GM18507 (cell line): ENCODE data around the gene NDC1.
"Not testable (repeated sequence)": the region's sequence is repeated elsewhere in the genome, so short reads cannot be mapped to it uniquely, and the experiment has no call there.

Experiments used
- DNase-seq: peaks from one replicate; pipeline ENCODE4 v3.0.0; 2011; ENCODE audit warnings: low read depth; ENCODE audit not compliant: insufficient read length; ENCODE audit errors: extremely low spot score
- FAIRE-seq: peaks from 2 replicates; lab custom pipeline; 2011; peaks lifted over from hg19 to GRCh38; lab: Jason Lieb, UNC

NDC1 gene

GRCh38 chr1:53771648-53772047, 66.4 kb downstream of the NDC1 start:
- FAIRE-seq (no peak), DNase-seq (no peak)

GRCh38 chr1:53769780-53770179, 68.3 kb downstream of the NDC1 start:
- DNase-seq (no peak), FAIRE-seq (no peak)

GRCh38 chr1:53769184-53769583, 68.9 kb downstream of the NDC1 start:
- no peak for FAIRE-seq
- no peak for DNase-seq

- FAIRE-seq: no peak
- DNase-seq: no peak
Observed at GRCh38 chr1:53766831-53767405, 71.2 kb downstream of the NDC1 start.

GRCh38 chr1:53766194-53766742, 71.8 kb downstream of the NDC1 start:
- FAIRE-seq (peak; percentile 66), DNase-seq (no peak)

GRCh38 chr1:53765657-53766056, 72.4 kb downstream of the NDC1 start:
- peak; percentile 41 for FAIRE-seq
- no peak for DNase-seq

- no peak for FAIRE-seq
Observed at GRCh38 chr1:53763911-53764310, 74.2 kb downstream of the NDC1 start.

GRCh38 chr1:53763461-53763860, 74.6 kb downstream of the NDC1 start:
- no peak for DNase-seq
- no peak for FAIRE-seq

More at GRCh38 chr1:53763911-53764310, 74.2 kb downstream of the NDC1 start:
- DNase-seq: no peak

- DNase-seq, FAIRE-seq: not testable (repeated sequence)
Observed at GRCh38 chr1:53760497-53760896, 77.6 kb downstream of the NDC1 start.

GRCh38 chr1:53755874-53756273, 82.2 kb downstream of the NDC1 start:
- FAIRE-seq: no peak
- no peak for DNase-seq

GRCh38 chr1:53754484-53755312, 83.4 kb downstream of the NDC1 start:
- FAIRE-seq: peak; percentile 60
- DNase-seq: no peak

- no peak for FAIRE-seq
- DNase-seq: no peak
Observed at GRCh38 chr1:53752281-53752680, 85.8 kb downstream of the NDC1 start.

GRCh38 chr1:53747841-53748240, 90.3 kb downstream of the NDC1 start:
- no peak for FAIRE-seq
- no peak for DNase-seq

GRCh38 chr1:53740621-53741105, 97.4 kb downstream of the NDC1 start:
- FAIRE-seq: no peak
- DNase-seq: no peak

GRCh38 chr1:53739109-53739681, 98.9 kb downstream of the NDC1 start, which contains the start of gene GLIS1:
GLIS1 (minus strand) TSS chr1:53739164; CDS start chr1:53738064, 1,100 bp downstream.
- FAIRE-seq (no peak), DNase-seq (peak; percentile 91)

- no peak for FAIRE-seq
- DNase-seq: no peak
Observed at GRCh38 chr1:53738205-53739108, 99.6 kb downstream of the NDC1 start.

- FAIRE-seq (no peak), DNase-seq (no peak)
Observed at GRCh38 chr1:53737648-53738204, 100.4 kb downstream of the NDC1 start.

- FAIRE-seq (no peak), DNase-seq (no peak)
Observed at GRCh38 chr1:53736290-53736689, 101.8 kb downstream of the NDC1 start.

GRCh38 chr1:53735681-53736080, 102.4 kb downstream of the NDC1 start:
- FAIRE-seq (no peak), DNase-seq (no peak)
